Measurements from ENCODE around the gene CLCN2. TPM values are rescaled to one million over a fixed set of nuclear protein-coding genes. Genes with fewer than 3 reads are reported as not detected.
A peak's percentile ranks its signal among the peaks of the same experiment; 100 is the strongest.

The CLCN2 gene
- total RNA-seq, result 100 to 1,000 TPM in 1 of 4 donors, 10 to 100 TPM in 3; 13.7 to 246 (median 73.1) TPM

DNA sequence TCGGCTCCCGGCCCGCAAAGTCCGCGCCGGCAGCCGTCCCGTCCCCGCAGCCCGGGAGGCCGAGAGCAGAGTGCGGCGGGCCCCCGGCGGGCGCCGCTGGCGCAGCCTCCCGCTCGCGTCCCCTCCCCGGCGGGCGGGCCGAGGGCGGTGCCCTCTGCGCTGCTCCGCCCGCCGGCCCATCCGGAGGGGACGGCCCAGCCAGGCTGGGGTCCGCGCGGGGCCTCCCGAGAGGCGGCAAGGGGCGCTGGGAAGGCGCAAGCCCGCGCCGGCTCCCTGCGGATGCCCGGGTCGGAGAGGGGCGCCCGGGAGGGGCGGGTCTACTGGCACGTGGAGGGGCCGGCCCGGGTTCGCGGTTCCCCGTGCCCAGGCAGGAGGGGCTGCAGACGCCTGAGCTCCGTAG lies at the start of gene CLCN2, which contains the start of gene POLR2H:
Gene CLCN2, minus strand, starts transcription at position 74 of the 400 bp plus-strand sequence. CDS start 126 bp downstream, outside the sequence.
Gene POLR2H, plus strand, starts transcription at position 179 of the 400 bp plus-strand sequence. CDS start 1,783 bp downstream, outside the sequence.
- DNase-seq, result peak; percentile 65
- peak within 1 kb of the TSS; percentile 94 to 100 (median 97) for H3K27ac ChIP-seq
- H3K9me3 ChIP-seq, result no peaks in the 10 kb centered on the region
- in situ Hi-C loops (cut with MboI; ENCODE audit: low pct_ligation_motif_present in 1 of 4, low pct_unique_long_range_greater_than_20kb in 1 of 4, low sequenced_read_pairs in 3 of 4) (loop anchor here in 1 of 4 donors (25.0 kb wide), 1 partner anchor 426 kb away; no protein-coding TSS in a partner anchor), intact Hi-C loops (cut with DNase I; ENCODE audit: low total_unique reads) (loop anchor here (10.0 kb wide), 1 partner anchor 153 kb away; no protein-coding TSS in a partner anchor)
- 4% methylated on average over 16 of the region's 56 CpGs; no CpG with 5 or more reads in 1 of the 2 donors for WGBS, 2 donors (ENCODE audit: low coverage in 1 of 2)
- peaks cover 7 to 38% (median 29%) of the 10 kb centered on the region in 4 donors for H3K4me1 ChIP-seq
- TF ChIP-seq POLR2AphosphoS5 (IDR thresholded peaks at IDR 0.05) (peak; percentile 31 to 82 (median 74)), EP300 (IDR thresholded peaks at IDR 0.05; ENCODE audit: low read depth) (no peak), POLR2A (IDR thresholded peaks at IDR 0.05) (peak; percentile 37)
- H3K4me3 ChIP-seq, result peak within 1 kb of the TSS; percentile 76 to 95 (median 90)
- peaks cover 0 to 7% (median 3%) of the 10 kb centered on the region in 4 donors for H3K36me3 ChIP-seq
- no peaks in the 10 kb centered on the region for H3K27me3 ChIP-seq

GRCh38 chr3:184409946-184410500 lies 48.6 kb upstream of the CLCN2 start:
- Histone ChIP-seq H3K9me3 (no peaks in the 10 kb centered on the region), H3K36me3 (no peaks in the 10 kb centered on the region), H3K4me1 (no peaks in the 10 kb centered on the region), H3K27me3 (no peaks in the 10 kb centered on the region), H3K4me3 (no peak overlapping the region), H3K27ac (no peak overlapping the region)
- TF ChIP-seq CTCF (IDR thresholded peaks at IDR 0.05) (no peak), POLR2A (IDR thresholded peaks at IDR 0.05) (no peak), POLR2AphosphoS5 (IDR thresholded peaks at IDR 0.05) (no peak), EP300 (IDR thresholded peaks at IDR 0.05; ENCODE audit: low read depth) (no peak)
- DNase-seq, result no peak
- in situ Hi-C loops (cut with MboI; ENCODE audit: low pct_ligation_motif_present in 1 of 4, low pct_unique_long_range_greater_than_20kb in 1 of 4, low sequenced_read_pairs in 3 of 4) (loop anchor here in 1 of 4 donors (25.0 kb wide), 1 partner anchor 127 kb away; no protein-coding TSS in a partner anchor), intact Hi-C loops (cut with DNase I; ENCODE audit: low total_unique reads) (no loop called here)
- 60 to 90% methylated on average over 3 to 12 of the region's 12 CpGs for WGBS, 2 donors (ENCODE audit: low coverage in 1 of 2)

DNA sequence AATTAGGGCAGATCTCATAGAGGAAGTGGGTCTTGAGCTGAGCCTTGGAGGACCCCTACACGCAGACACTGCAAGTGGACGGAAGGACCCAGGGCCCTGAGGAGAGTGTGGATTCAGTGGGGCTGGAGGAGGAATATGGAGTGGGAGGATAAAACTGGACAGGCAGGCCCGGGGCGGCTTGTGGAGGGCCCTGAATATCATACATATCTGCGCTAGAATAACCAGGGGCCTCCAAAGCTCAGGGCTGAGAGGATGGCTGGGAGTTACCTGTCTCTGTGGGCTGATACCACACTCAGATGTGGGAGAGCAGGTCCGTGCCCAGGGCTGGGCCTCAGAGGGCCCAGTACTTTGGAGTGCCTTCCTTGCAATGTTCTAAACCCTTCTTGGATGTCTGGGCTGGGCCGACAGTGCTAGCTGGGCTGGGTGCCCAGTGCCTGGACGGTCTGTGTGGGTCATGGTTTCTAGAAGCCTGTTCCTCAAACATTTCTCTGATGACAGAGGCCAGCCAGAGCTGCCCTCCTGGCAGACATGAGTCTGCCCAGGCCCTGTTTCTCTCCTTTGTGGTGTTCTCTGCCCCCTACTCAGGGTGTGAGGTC lies 48.0 kb upstream of the CLCN2 start:
- no peak for DNase-seq
- intact Hi-C loops (cut with DNase I; ENCODE audit: low total_unique reads) (no loop called here), in situ Hi-C loops (cut with MboI; ENCODE audit: low pct_ligation_motif_present in 1 of 4, low pct_unique_long_range_greater_than_20kb in 1 of 4, low sequenced_read_pairs in 3 of 4) (loop anchor here in 1 of 4 donors (25.0 kb wide), 1 partner anchor 128 kb away; no protein-coding TSS in a partner anchor)
- no peak overlapping the region for H3K27ac ChIP-seq
- no peaks in the 10 kb centered on the region for H3K4me1 ChIP-seq
- no peaks in the 10 kb centered on the region for H3K9me3 ChIP-seq
- H3K36me3 ChIP-seq, result no peaks in the 10 kb centered on the region
- WGBS, 2 donors (ENCODE audit: low coverage in 1 of 2), result 70 to 79% methylated on average over 2 to 8 of the region's 8 CpGs
- no peaks in the 10 kb centered on the region for H3K27me3 ChIP-seq
- TF ChIP-seq EP300 (IDR thresholded peaks at IDR 0.05; ENCODE audit: low read depth), result no peak
- no peak for TF ChIP-seq CTCF (IDR thresholded peaks at IDR 0.05)
- no peak for TF ChIP-seq POLR2A (IDR thresholded peaks at IDR 0.05)
- no peak for TF ChIP-seq POLR2AphosphoS5 (IDR thresholded peaks at IDR 0.05)
- H3K4me3 ChIP-seq, result no peak overlapping the region

DNA sequence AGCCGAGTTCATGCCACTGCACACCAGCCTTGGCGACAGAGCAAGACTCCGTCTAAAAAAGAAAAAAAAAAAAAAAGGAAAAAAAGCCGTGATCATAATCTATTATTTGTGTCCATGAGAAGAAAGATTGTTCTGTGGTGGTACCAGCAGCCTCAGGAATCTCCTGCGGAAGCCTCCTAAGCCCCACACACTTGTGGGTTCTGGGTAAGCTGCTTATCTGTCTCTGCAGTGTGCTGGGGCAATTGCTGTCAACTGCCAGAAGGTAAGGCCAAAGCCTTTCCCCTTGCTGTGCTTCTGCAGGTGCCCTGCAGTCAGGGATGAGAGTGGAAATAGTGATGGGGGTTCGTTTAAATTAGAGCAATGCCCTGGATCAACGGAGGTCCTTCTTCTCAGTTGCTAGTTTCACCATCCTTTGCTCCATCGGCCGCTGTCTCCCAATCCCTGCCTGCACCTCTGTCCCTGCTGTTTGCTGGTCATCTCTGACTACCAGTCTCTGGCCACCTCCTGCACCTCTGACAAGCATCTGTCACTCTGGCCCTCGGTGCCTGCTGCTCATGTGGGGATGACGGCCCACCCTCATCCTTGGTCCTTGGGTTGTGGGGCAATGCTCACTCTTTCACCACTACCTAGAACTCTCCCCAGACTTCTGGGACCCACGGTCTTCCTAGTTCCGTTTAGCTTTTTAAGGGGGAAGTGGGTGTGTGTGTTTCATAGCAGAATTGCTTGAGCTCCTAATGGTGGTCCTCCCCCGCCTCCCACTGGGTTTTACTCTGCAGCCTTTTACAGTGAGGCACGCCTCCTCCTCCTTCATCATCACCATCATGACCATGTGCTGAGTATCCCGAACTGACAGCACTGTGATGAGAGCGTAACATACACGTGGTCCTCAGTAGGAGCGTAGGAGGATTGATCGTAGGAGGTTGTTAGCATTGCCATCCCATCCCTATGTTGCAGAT lies 43.9 kb upstream of the CLCN2 start:
- 76 to 79% methylated on average over 11 to 20 of the region's 20 CpGs for WGBS, 2 donors (ENCODE audit: low coverage in 1 of 2)
- Histone ChIP-seq H3K4me3 (no peak overlapping the region), H3K27ac (no peak overlapping the region), H3K36me3 (no peaks in the 10 kb centered on the region), H3K9me3 (no peaks in the 10 kb centered on the region), H3K27me3 (peaks cover 15% of the 10 kb centered on the region), H3K4me1 (no peaks in the 10 kb centered on the region)
- intact Hi-C loops (cut with DNase I; ENCODE audit: low total_unique reads) (no loop called here), in situ Hi-C loops (cut with MboI; ENCODE audit: low pct_ligation_motif_present in 1 of 4, low pct_unique_long_range_greater_than_20kb in 1 of 4, low sequenced_read_pairs in 3 of 4) (loop anchor here in 1 of 4 donors (25.0 kb wide), 1 partner anchor 132 kb away; no protein-coding TSS in a partner anchor)
- no peak for TF ChIP-seq POLR2AphosphoS5 (IDR thresholded peaks at IDR 0.05)
- DNase-seq, result no peak
